Measurements from ENCODE around the gene PCDHGB1.
"Not testable (repeated sequence)": the region's sequence is repeated elsewhere in the genome, so short reads cannot be mapped to it uniquely, and the experiment has no call there.

The PCDHGB1 gene

DNA sequence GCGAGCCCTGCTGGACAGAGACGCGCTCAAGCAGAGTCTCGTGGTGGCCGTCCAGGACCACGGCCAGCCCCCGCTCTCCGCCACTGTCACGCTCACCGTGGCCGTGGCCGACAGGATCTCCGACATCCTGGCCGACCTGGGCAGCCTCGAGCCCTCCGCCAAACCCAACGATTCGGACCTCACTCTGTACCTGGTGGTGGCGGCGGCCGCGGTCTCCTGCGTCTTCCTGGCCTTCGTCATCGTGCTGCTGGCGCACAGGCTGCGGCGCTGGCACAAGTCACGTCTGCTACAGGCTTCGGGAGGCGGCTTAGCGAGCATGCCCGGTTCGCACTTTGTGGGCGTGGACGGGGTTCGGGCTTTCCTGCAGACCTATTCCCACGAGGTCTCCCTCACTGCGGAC lies 17.3 kb upstream of the PCDHGB1 start:
- not testable (repeated sequence) for H3K36me3 ChIP-seq (ENCODE audit: insufficient read depth, low read length); H3K4me1 ChIP-seq (ENCODE audit: insufficient read depth, low read length); H2AFZ ChIP-seq (ENCODE audit: low read depth, low read length); H3K27me3 ChIP-seq (ENCODE audit: insufficient read depth, low read length); H3K4me3 ChIP-seq (ENCODE audit: low read length)
- peaks cover 12% of the 10 kb centered on the region for H3K9me3 ChIP-seq (ENCODE audit: low read length)

- Histone ChIP-seq H3K4me3 (ENCODE audit: low read length) (no peak within 1 kb of the TSS), H3K9me3 (ENCODE audit: low read length) (peaks cover 9% of the 10 kb centered on the region)
Observed at GRCh38 chr5:141338538-141339306, 11.2 kb upstream of the PCDHGB1 start, which contains the start of gene PCDHGA2. Gene PCDHGA2 (plus strand): TSS chr5:141338760.

GRCh38 chr5:141340781-141341354 lies 9.0 kb upstream of the PCDHGB1 start:
- not testable (repeated sequence) for H3K36me3 ChIP-seq (ENCODE audit: insufficient read depth, low read length); H3K4me1 ChIP-seq (ENCODE audit: insufficient read depth, low read length); H3K27me3 ChIP-seq (ENCODE audit: insufficient read depth, low read length); H2AFZ ChIP-seq (ENCODE audit: low read depth, low read length); H3K4me3 ChIP-seq (ENCODE audit: low read length)
- peaks cover 18% of the 10 kb centered on the region for H3K9me3 ChIP-seq (ENCODE audit: low read length)

More at GRCh38 chr5:141338538-141339306, 11.2 kb upstream of the PCDHGB1 start, which contains the start of gene PCDHGA2:
- no peaks in the 10 kb centered on the region for H3K36me3 ChIP-seq (ENCODE audit: insufficient read depth, low read length)
- H3K27me3 ChIP-seq (ENCODE audit: insufficient read depth, low read length), result no peaks in the 10 kb centered on the region
- no peaks in the 10 kb centered on the region for H3K4me1 ChIP-seq (ENCODE audit: insufficient read depth, low read length)
- no peak within 1 kb of the TSS for H2AFZ ChIP-seq (ENCODE audit: low read depth, low read length)

- Histone ChIP-seq H3K4me3 (ENCODE audit: low read length) (no peak overlapping the region), H3K36me3 (ENCODE audit: insufficient read depth, low read length) (no peaks in the 10 kb centered on the region), H3K9me3 (ENCODE audit: low read length) (peaks cover 18% of the 10 kb centered on the region), H2AFZ (ENCODE audit: low read depth, low read length) (no peak overlapping the region), H3K27me3 (ENCODE audit: insufficient read depth, low read length) (no peaks in the 10 kb centered on the region), H3K4me1 (ENCODE audit: insufficient read depth, low read length) (no peaks in the 10 kb centered on the region)
Observed at GRCh38 chr5:141342773-141343172, 7.1 kb upstream of the PCDHGB1 start.

DNA sequence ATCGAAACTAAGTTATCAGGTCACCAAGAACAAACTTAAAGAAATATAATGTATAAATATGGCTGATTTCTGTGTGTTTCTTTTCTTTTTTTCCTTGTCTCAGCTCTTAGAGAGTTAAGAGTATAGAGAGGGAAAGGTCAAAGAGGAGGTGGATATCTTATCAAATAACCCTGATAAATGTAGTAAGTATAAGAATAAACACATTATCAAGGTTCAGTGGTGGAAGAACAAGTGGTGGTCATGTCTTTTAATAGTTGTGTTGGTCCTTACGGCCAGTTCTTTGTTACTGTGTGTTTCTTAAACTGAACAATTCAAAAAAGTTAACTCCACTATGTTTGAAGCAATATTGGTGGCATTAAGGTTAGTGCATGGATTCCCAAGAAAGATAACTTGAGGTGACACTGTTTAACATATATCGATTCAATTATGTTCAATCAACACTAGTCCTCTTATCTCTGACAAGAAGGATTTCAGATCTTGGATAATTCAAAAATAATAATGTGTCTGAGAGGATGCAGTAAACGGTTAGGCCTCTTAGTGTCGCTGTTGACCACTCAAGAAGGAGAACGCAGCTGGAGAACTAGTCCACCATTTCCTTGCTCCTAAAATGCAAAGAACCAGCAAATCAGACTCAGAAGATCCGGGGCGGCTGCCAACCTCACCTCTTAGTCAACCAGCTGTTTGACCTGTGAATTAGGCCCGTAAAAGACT lies 6.5 kb upstream of the PCDHGB1 start, which contains the start of gene PCDHGA3:
TSS of gene PCDHGA3 (plus strand) at position 588 of the 711 bp plus-strand sequence. CDS start 205 bp downstream, outside the sequence.
- peaks cover 18% of the 10 kb centered on the region for H3K9me3 ChIP-seq (ENCODE audit: low read length)
- no peaks in the 10 kb centered on the region for H3K36me3 ChIP-seq (ENCODE audit: insufficient read depth, low read length)
- no peak within 1 kb of the TSS for H2AFZ ChIP-seq (ENCODE audit: low read depth, low read length)
- no peaks in the 10 kb centered on the region for H3K4me1 ChIP-seq (ENCODE audit: insufficient read depth, low read length)
- H3K4me3 ChIP-seq (ENCODE audit: low read length), result no peak within 1 kb of the TSS
- no peaks in the 10 kb centered on the region for H3K27me3 ChIP-seq (ENCODE audit: insufficient read depth, low read length)

GRCh38 chr5:141343953-141344463 lies 5.9 kb upstream of the PCDHGB1 start:
- Histone ChIP-seq H3K4me1 (ENCODE audit: insufficient read depth, low read length) (no peaks in the 10 kb centered on the region), H2AFZ (ENCODE audit: low read depth, low read length) (no peak overlapping the region), H3K4me3 (ENCODE audit: low read length) (no peak overlapping the region)

GRCh38 chr5:141345327-141345726 lies 4.6 kb upstream of the PCDHGB1 start:
- peaks cover 12% of the 10 kb centered on the region for H3K9me3 ChIP-seq (ENCODE audit: low read length)
- H3K27me3 ChIP-seq (ENCODE audit: insufficient read depth, low read length), result no peaks in the 10 kb centered on the region
- H3K36me3 ChIP-seq (ENCODE audit: insufficient read depth, low read length), result no peaks in the 10 kb centered on the region
- no peaks in the 10 kb centered on the region for H3K4me1 ChIP-seq (ENCODE audit: insufficient read depth, low read length)
- no peak overlapping the region for H2AFZ ChIP-seq (ENCODE audit: low read depth, low read length)
- no peak overlapping the region for H3K4me3 ChIP-seq (ENCODE audit: low read length)

More at GRCh38 chr5:141343953-141344463, 5.9 kb upstream of the PCDHGB1 start:
- H3K9me3 ChIP-seq (ENCODE audit: low read length), result peaks cover 20% of the 10 kb centered on the region
- H3K36me3 ChIP-seq (ENCODE audit: insufficient read depth, low read length), result no peaks in the 10 kb centered on the region
- no peaks in the 10 kb centered on the region for H3K27me3 ChIP-seq (ENCODE audit: insufficient read depth, low read length)

DNA sequence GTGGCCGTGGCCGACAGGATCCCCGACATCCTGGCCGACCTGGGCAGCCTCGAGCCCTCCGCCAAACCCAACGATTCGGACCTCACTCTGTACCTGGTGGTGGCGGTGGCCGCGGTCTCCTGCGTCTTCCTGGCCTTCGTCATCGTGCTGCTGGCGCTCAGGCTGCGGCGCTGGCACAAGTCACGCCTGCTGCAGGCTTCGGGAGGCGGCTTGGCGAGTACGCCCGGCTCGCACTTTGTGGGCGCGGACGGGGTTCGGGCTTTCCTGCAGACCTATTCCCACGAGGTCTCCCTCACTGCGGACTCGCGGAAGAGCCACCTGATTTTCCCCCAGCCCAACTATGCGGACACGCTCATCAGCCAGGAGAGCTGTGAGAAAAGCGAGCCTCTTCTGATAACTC lies 3.9 kb upstream of the PCDHGB1 start:
- not testable (repeated sequence) for H3K36me3 ChIP-seq (ENCODE audit: insufficient read depth, low read length); H3K4me1 ChIP-seq (ENCODE audit: insufficient read depth, low read length); H3K4me3 ChIP-seq (ENCODE audit: low read length); H3K27me3 ChIP-seq (ENCODE audit: insufficient read depth, low read length); H2AFZ ChIP-seq (ENCODE audit: low read depth, low read length)
- peaks cover 15% of the 10 kb centered on the region for H3K9me3 ChIP-seq (ENCODE audit: low read length)

DNA sequence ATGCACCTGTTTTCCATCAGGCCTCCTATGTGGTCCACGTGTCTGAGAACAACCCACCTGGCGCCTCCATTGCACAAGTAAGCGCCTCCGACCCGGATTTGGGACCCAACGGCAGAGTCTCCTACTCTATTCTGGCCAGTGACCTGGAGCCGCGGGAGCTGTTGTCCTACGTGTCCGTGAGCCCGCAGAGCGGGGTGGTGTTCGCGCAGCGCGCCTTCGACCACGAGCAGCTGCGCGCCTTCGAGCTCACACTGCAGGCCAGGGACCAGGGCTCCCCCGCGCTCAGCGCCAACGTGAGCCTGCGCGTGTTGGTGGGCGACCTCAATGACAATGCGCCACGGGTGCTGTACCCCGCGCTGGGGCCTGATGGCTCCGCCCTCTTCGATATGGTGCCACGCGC lies 1.7 kb downstream of the PCDHGB1 start:
- no peak overlapping the region for H2AFZ ChIP-seq (ENCODE audit: low read depth, low read length)
- H3K27me3 ChIP-seq (ENCODE audit: insufficient read depth, low read length), result no peaks in the 10 kb centered on the region
- peaks cover 32% of the 10 kb centered on the region for H3K9me3 ChIP-seq (ENCODE audit: low read length)
- H3K4me1 ChIP-seq (ENCODE audit: insufficient read depth, low read length), result no peaks in the 10 kb centered on the region
- no peaks in the 10 kb centered on the region for H3K36me3 ChIP-seq (ENCODE audit: insufficient read depth, low read length)
- no peak overlapping the region for H3K4me3 ChIP-seq (ENCODE audit: low read length)

- no peaks in the 10 kb centered on the region for H3K4me1 ChIP-seq (ENCODE audit: insufficient read depth, low read length)
- no peaks in the 10 kb centered on the region for H3K36me3 ChIP-seq (ENCODE audit: insufficient read depth, low read length)
- no peak within 1 kb of the TSS for H3K4me3 ChIP-seq (ENCODE audit: low read length)
Observed at GRCh38 chr5:141354900-141355469, 5.1 kb downstream of the PCDHGB1 start, which contains the start of gene PCDHGA4. Gene PCDHGA4 (plus strand): TSS chr5:141355021. CDS start chr5:141355108, 87 bp downstream.

GRCh38 chr5:141355641-141356040 lies 5.7 kb downstream of the PCDHGB1 start:
- peaks cover 42% of the 10 kb centered on the region for H3K9me3 ChIP-seq (ENCODE audit: low read length)
- no peaks in the 10 kb centered on the region for H3K36me3 ChIP-seq (ENCODE audit: insufficient read depth, low read length)
- no peaks in the 10 kb centered on the region for H3K27me3 ChIP-seq (ENCODE audit: insufficient read depth, low read length)
- H2AFZ ChIP-seq (ENCODE audit: low read depth, low read length), result no peak overlapping the region
- H3K4me3 ChIP-seq (ENCODE audit: low read length), result no peak overlapping the region
- H3K4me1 ChIP-seq (ENCODE audit: insufficient read depth, low read length), result no peaks in the 10 kb centered on the region

More at GRCh38 chr5:141354900-141355469, 5.1 kb downstream of the PCDHGB1 start, which contains the start of gene PCDHGA4:
- H2AFZ ChIP-seq (ENCODE audit: low read depth, low read length), result no peak within 1 kb of the TSS
- no peaks in the 10 kb centered on the region for H3K27me3 ChIP-seq (ENCODE audit: insufficient read depth, low read length)
- peaks cover 40% of the 10 kb centered on the region for H3K9me3 ChIP-seq (ENCODE audit: low read length)

GRCh38 chr5:141356133-141356532 lies 6.2 kb downstream of the PCDHGB1 start:
- Histone ChIP-seq H3K36me3 (ENCODE audit: insufficient read depth, low read length) (no peaks in the 10 kb centered on the region), H3K9me3 (ENCODE audit: low read length) (peaks cover 42% of the 10 kb centered on the region), H3K27me3 (ENCODE audit: insufficient read depth, low read length) (no peaks in the 10 kb centered on the region), H2AFZ (ENCODE audit: low read depth, low read length) (no peak overlapping the region), H3K4me3 (ENCODE audit: low read length) (no peak overlapping the region), H3K4me1 (ENCODE audit: insufficient read depth, low read length) (no peaks in the 10 kb centered on the region)
